GM12872 (cell line): ENCODE results near the gene MNX1.

Source experiments
- TF ChIP-seq, protein P1 (sequence below): IDR thresholded peaks from 3 replicates; pipeline ENCODE4 v1.5.1; 2011; ENCODE audit warnings: low read depth, mild to moderate bottlenecking, low read length, moderate library complexity; ENCODE audit not compliant: insufficient read depth

Gene MNX1

DNA sequence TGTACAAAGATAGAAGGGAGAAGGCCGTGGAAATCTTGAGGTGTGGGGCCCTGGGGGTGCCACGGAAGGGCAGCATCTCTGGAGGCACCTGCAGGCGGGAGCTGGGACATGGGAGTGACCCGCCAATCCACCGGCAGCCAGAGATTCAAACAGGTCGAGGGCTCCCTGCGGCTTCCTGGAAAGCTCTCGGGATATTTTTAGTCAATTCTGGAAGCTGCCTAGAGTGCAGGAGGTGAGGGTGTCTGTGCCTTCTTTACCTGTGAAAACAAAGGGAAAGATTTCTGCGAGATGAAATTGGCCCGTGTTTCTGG, 16.6 kb downstream of the MNX1 start:
- TF ChIP-seq, protein P1, sequence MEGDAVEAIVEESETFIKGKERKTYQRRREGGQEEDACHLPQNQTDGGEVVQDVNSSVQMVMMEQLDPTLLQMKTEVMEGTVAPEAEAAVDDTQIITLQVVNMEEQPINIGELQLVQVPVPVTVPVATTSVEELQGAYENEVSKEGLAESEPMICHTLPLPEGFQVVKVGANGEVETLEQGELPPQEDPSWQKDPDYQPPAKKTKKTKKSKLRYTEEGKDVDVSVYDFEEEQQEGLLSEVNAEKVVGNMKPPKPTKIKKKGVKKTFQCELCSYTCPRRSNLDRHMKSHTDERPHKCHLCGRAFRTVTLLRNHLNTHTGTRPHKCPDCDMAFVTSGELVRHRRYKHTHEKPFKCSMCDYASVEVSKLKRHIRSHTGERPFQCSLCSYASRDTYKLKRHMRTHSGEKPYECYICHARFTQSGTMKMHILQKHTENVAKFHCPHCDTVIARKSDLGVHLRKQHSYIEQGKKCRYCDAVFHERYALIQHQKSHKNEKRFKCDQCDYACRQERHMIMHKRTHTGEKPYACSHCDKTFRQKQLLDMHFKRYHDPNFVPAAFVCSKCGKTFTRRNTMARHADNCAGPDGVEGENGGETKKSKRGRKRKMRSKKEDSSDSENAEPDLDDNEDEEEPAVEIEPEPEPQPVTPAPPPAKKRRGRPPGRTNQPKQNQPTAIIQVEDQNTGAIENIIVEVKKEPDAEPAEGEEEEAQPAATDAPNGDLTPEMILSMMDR, result no peak

DNA sequence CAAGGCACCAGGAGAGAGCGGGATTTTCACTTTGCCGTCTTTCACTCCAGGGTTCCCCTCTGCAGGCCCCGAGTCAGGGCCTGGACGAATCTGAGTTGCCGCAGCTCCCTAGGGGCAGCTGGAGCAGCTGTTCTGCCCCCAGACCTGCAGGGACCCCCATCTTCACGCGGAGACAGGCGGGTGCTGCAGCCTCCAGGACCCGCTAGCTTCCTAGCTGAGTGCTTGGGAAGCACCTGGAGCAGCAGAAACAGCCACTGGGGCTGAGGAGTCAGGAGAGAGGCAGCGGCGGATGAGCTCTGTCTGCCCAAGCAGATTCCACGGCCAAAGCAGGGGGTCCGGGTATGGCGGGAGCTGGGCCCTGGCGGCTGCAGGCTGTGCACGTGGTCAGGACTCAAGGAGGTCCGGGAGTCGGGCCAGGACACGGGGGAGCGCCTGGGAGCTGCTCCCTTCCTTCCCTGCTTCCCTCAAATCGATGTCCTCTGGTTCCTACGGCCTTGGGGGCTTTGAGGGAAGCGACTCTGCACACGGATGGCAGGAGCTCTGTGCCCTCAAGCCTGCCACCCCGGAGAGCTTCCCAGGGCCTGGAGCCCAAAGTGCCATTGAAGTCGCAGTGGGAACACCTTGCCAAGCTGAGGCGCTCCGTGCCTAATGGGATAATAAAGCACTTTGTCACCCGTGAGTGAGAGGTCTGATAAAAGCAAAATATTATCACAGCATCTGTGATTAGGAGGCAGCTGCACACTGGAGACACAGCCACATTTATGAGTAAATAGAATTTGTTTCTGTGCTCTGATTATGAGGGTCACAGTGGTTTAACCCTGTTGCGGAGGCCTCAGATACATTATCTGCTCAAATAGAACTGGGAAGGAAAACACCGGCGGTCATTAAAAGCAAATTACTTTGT, 17.2 kb downstream of the MNX1 start:
- TF ChIP-seq, protein P1, result no peak

DNA sequence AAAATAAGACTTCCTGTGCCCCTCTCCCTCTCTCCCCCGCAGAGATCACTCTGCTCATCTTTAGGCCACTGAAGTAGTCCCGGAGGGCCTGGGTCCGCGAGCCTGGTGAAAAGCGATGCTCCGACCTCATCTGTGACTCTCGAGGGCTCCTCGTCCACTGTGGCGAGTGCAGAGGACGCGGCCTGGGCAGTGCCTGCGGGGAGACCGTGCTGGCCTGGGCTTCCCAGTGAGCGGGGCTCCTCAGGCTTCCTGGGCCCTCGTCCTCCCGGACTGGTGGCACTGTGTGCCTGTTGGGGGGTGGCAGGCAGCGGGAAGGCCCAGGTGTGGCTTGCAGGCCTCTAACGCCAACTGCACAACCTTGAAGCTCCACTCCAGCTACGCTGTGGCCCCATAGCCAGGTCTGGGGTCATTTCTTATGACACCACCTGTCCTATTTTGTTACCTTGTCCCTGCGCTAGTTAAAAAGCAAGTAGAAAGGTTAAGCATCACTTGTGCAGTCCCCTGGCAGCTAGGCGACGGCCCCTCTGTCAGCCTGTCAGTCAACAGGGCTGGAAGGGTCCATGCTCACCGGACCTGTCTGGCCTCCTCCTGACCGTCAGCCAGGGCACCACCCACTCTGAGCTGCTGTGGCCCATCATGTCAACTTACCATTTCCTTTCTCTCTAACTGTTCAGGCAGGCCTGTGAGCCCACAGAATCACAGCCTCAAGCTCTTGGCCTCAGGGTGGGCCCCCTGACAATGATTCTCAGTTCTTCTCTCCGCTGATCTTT, 20.5 kb downstream of the MNX1 start:
- TF ChIP-seq, protein P1, result no peak

DNA sequence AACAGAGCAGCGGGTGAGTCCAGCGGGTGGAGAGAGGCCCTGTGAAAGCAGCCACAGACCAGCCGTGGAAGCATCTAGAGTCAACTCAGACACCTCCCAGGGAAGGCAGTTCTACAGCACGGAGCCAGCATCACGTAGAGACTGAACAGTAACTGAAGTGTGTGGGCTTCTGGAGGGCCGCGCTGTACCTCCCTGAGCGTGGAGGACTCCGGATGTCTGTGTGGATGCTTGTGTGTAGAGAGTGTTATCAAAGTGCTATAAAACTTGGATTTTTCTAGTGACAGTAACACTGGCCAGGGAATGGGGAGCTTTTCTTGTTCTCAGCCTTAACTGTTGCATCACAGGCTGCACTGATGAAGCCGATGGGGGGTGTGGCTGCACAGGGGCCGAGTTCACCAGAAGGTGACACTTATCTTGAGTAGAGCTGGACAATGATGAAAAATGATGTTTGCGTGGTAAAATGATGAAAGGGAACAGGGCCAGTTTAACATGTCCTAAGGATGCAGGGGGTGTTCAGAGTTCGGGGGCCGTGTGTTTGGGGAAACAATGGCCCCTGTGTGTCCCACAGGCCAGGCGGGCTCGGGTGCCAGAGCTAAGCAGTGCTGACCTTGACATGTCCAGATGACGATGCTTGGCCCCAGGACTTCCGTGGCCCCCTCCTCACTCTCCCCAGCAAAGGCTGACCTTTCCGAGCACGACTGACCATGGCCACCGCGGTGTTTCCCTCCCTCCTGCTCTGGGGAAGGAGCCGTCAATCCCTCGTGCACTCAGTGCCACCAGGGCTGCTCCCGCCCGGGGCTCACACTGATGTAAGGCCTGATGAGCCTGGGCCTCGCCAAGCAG, 21.9 kb downstream of the MNX1 start:
- TF ChIP-seq, protein P1, result no peak

DNA sequence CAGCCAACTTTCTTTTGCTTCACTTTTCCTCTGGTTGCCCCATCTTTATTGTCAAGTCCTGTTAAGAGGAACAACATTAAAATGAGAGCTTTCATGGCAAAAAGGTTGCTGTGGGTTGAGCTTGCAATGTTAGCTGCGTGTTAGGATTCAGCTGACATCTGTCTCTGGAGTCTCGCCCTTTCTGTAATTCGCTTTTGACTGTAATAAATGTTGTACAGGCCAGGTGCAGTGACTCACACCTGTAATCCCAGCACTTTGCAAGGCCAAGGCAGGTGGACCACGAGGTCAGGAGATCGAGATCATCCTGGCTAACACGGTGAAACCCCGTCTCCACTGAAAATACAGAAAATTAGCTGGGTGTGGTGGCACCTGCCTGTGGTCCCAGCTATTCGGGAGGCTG, 24.1 kb downstream of the MNX1 start:
- TF ChIP-seq, protein P1, result no peak

DNA sequence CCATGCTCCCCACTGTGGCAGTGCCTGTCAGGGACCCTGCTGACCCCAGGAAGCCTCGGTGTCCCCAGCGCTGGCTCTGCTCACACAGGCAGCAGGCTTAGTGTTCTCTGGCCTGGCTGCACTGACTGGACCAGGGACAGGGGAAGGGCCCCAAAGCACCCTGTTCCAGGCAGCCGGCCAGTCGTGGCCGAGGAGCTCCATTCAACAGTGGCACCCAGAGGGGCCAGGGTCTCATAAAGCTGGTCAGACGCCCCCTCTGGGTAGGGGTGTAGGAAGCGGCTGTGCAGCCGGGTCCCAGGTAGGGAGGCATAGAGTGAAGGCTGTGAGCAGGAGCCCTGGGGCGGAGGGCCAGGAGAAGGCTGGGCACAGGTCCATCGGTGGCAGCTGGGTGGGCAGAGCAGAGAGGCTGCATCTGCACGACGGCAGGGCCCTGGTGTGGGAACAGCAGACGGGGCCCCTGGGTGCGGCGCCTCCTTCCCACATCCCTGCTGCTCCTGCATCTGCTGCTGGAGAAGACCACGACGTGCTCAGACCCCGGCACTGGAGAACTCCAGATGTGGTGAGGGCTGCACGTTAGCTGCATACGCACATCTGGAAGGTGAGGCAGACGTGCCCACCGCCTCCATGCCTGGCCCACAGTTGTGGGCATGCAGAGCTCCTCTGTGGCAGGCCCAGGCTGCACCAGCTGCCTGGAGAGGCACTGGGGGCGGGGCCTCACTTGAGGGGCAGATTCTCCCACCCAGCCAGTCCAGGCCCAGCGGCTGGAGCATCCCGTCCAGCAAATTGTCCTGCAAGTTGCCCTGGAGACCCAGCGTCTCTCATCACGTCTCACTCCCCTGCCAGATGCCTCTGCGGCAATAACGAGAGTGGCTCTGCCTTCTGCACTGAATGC, 25.1 kb downstream of the MNX1 start:
- TF ChIP-seq, protein P1, result no peak
